Activated CD4-positive, alpha-beta T cell treated with anti-CD3 and anti-CD28 coated beads, Interleukin-2, amount 10 ng/mL, durations not matched to agents 7 days and 5 days (primary cell): Measurements from ENCODE around the gene FAM229B. TPM values are rescaled to one million over a fixed set of nuclear protein-coding genes. Genes with fewer than 3 reads are reported as not detected.
"Not testable (repeated sequence)": the region's sequence is repeated elsewhere in the genome, so short reads cannot be mapped to it uniquely, and the experiment has no call there.

ENCODE experiments used
- CTCF ChIA-PET: fragments of 350-600 bp; sonication (Branson Sonifier 250); formaldehyde crosslinking; loops from one replicate; lab custom pipeline; 2021; ENCODE audit warnings: antibody characterized with exemption; lab: Charles Lee
- POLR2A ChIA-PET: fragments of 350-600 bp; sonication (Branson Sonifier 250); formaldehyde crosslinking; loops from one replicate; lab custom pipeline; 2021; ENCODE audit warnings: antibody characterized with exemption; lab: Charles Lee
- DNase-seq: peaks from one replicate; pipeline ENCODE4 v3.0.0-alpha.2; 2020
- H3K27ac Mint-ChIP-seq: one replicate; pipeline ENCODE4 v1.8.0; 2021; ENCODE audit warnings: mild to moderate bottlenecking, moderate library complexity, mixed read lengths
- H3K27me3 Mint-ChIP-seq: one replicate; pipeline ENCODE4 v1.8.0; 2021; ENCODE audit warnings: mixed read lengths
- H3K36me3 Mint-ChIP-seq: one replicate; pipeline ENCODE4 v1.8.0; 2021; ENCODE audit warnings: low read depth, mixed read lengths
- H3K4me1 Mint-ChIP-seq: one replicate; pipeline ENCODE4 v1.8.0; 2021; ENCODE audit warnings: mixed read lengths
- H3K4me3 Mint-ChIP-seq: one replicate; pipeline ENCODE4 v1.8.0; 2021; ENCODE audit warnings: mild to moderate bottlenecking, moderate library complexity, mixed read lengths
- H3K9me3 Mint-ChIP-seq: one replicate; pipeline ENCODE4 v1.8.0; 2021; ENCODE audit warnings: mixed read lengths
- total RNA-seq, 2 experiments: library from RNA; stranded (reverse); gene quantifications; one replicate each; pipeline ENCODE4 v1.2.3, GENCODE V29; 2021

Gene FAM229B
- total RNA-seq, 2 experiments from 2014 or later: 1.5 to 2.2 TPM

DNA sequence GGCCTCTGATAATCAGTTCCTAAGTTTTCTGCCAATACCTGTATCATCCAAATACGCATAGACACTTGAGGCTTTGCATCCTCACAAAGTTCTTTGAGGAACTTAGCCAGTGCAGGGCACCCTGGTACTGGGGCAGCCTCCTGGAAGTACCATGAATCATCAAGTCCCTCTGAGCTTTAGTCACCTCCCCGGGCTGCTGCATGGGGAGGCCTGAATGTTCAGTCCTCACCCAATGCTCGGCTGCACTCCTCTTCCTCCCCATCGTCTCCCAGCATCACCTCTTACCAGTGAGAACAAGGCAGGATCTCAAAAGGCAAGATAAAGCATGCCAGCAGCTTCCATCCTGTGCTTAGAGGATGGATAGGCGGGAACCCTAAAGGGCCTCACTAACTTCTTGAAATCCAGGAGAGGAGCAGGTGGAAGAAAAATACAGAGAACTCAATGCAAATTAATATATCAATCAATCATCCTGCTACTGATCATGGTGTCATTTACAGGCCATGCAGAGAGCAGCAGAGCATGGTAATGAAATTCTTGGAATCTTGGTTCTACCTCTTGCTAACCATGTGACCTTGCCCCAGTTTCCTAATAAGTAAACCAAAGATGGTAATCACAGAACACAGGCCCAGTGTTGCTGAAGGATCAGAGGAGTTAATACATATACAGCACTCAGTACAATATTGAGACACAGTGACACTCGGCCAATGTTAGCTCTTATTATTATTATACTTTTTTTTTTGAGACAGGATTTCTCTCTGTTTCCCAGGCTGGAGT, 38.2 kb upstream of the FAM229B start:
- Mint-ChIP-seq H3K36me3 (no peaks in the 10 kb centered on the region), H3K4me3 (no peak overlapping the region), H3K4me1 (peaks cover 2% of the 10 kb centered on the region), H3K27ac (no peak overlapping the region), H3K9me3 (no peaks in the 10 kb centered on the region), H3K27me3 (no peaks in the 10 kb centered on the region)
- CTCF ChIA-PET: interaction anchor here (1.2 to 1.7 kb wide), 2 partner anchors 39 to 41 kb away, joined by 4 to 5 read pairs; no protein-coding TSS in a partner anchor
- POLR2A ChIA-PET: no interaction called here
- no peak for DNase-seq

DNA sequence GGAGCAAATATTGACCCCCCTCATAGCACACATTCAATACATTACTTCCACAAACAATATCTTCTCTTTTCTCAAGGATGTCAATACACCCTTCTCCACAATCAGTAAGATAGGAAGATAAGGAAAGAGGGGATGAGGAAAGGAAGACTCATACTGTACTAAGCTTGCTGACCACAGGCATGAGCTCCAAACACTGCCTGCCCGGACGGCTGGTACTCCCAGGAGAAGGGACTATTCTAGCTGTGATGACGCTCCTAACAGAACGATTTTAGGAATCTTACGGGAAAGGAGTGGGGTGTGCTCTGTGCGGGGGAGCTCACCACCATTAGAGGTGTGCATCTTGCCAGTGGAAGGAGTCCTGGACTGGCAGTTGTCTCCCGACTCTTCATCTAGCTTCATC, 37.4 kb upstream of the FAM229B start:
- ChIA-PET POLR2A (no interaction called here), CTCF (interaction anchor here (0.9 to 1.7 kb wide), 3 partner anchors 14 to 42 kb away, joined by 4 to 5 read pairs (median 5); no protein-coding TSS in a partner anchor)
- Mint-ChIP-seq H3K9me3 (no peaks in the 10 kb centered on the region), H3K4me1 (peaks cover 2% of the 10 kb centered on the region), H3K36me3 (no peaks in the 10 kb centered on the region), H3K27ac (no peak overlapping the region), H3K4me3 (no peak overlapping the region), H3K27me3 (no peaks in the 10 kb centered on the region)
- no peak for DNase-seq

DNA sequence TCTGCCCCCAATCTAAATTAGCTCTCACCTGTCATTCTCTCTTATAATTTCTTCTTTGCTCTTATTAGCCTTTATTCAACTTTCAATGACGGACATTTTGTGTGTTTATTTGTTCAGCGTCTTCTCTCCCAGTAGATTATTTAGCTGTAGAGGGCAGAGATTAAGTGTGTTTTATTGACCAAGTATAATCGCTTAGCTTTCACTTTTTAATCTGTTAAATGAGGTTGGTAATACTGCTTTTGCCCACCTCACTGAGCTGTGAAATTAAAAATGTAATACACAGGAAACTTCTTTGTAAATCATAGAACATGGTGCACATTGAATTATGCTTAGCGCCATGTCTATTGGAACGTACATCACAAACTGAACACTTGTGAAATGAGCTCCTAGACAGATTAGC, 37.0 kb upstream of the FAM229B start:
- no peaks in the 10 kb centered on the region for H3K36me3 Mint-ChIP-seq
- no peak for DNase-seq
- no peaks in the 10 kb centered on the region for H3K9me3 Mint-ChIP-seq
- H3K27me3 Mint-ChIP-seq: no peaks in the 10 kb centered on the region
- ChIA-PET POLR2A (no interaction called here), CTCF (interaction anchor here (0.9 to 1.7 kb wide), 4 partner anchors 15 to 341 kb away, joined by 3 to 5 read pairs (median 4); no protein-coding TSS in a partner anchor)
- no peak overlapping the region for H3K4me3 Mint-ChIP-seq
- no peak overlapping the region for H3K27ac Mint-ChIP-seq
- peaks cover 2% of the 10 kb centered on the region for H3K4me1 Mint-ChIP-seq

DNA sequence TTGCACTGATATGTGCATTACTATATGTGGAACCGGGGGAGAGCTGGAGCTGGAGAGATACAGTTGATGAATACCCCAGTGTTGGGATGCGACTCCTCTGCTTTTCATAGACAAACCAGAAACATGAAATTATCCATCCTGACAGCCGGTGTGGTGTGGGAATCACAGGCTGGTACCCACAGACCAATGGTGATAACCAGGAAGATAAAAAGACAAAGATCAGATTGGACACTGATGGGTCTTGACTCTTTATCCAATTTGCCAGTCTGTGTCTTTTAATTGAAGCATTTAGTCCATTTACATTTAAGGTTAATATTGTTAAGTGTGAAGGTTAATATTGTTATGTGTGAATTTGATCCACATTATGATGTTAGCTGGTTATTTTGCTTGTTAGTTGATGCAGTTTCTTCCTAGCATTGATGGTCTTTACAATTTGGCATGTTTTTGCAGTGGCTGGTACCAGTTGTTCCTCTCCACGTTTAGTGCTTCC, 36.1 kb upstream of the FAM229B start:
- H3K4me1 Mint-ChIP-seq, H3K4me3 Mint-ChIP-seq, H3K9me3 Mint-ChIP-seq, H3K36me3 Mint-ChIP-seq, H3K27me3 Mint-ChIP-seq, H3K27ac Mint-ChIP-seq, POLR2A ChIA-PET, DNase-seq: not testable (repeated sequence)
- CTCF ChIA-PET: interaction anchor here (1.2 kb wide), 1 partner anchor 342 kb away, joined by 3 read pairs; no protein-coding TSS in a partner anchor

DNA sequence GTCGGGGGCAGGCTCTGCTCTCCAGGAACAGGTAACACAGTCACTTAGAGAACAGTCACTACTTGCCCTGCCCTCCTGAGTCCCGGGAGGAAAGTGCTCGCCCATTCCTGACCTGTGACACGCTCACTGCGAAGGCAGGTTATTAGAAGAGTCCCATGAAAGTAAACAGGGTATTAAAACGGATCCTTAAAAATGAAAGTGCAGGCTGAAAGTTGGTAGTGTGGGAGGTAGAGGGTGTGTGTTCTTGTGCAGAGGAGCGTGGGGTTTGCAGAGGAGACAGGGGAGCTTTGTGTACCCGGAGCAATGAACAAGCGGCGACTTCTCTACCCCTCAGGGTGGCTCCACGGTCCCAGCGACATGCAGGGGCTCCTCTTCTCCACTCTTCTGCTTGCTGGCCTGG, 33.4 kb upstream of the FAM229B start, which contains the start of gene CCN6:
CCN6 (plus strand) TSS at position 104 of the 400 bp plus-strand sequence; CDS start at position 358, 254 bp downstream.
- POLR2A ChIA-PET: no interaction called here
- no peak for DNase-seq

DNA sequence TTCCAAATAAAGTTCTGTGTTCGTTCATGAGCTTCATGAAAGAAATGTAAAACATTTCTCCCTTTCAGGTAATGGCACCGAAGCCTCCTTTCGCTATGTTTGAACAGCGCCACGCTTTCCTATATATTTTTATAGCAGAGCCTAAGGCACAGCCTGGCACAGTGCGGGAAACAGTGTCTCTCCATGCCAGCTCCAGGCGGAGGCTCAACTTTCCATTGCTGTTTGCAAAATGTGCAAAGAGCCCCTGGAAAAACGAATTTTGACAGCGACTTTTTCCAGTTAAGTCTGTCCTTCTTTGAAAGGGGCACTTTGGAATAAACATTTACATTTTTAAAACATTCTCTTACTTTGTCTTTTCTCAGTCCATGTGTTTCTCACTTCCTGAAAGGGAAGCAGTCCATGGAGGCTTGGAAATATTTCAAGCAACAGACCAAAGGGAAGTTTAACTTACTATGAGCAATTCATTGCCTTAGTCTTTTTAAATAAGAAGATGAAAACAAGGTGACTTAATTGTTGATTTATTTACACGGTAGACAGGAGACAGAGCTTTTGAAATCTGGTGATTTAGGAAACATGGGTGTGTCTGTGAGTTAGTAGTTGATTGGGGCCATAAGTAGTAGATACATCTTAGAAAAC, 32.7 kb upstream of the FAM229B start:
- no peaks in the 10 kb centered on the region for H3K27me3 Mint-ChIP-seq
- POLR2A ChIA-PET: interaction anchor here (0.6 kb wide), 1 partner anchor 412 kb away, joined by 6 read pairs; no protein-coding TSS in a partner anchor
- no peaks in the 10 kb centered on the region for H3K4me1 Mint-ChIP-seq
- DNase-seq: no peak
- no peak overlapping the region for H3K4me3 Mint-ChIP-seq
- no peak overlapping the region for H3K27ac Mint-ChIP-seq
- no peaks in the 10 kb centered on the region for H3K9me3 Mint-ChIP-seq
- H3K36me3 Mint-ChIP-seq: no peaks in the 10 kb centered on the region
- CTCF ChIA-PET: interaction anchor here (0.5 to 1.2 kb wide), 6 partner anchors 10 to 704 kb away, joined by 3 to 6 read pairs (median 3); no protein-coding TSS in a partner anchor

More for the DNA sequence above, 33.4 kb upstream of the FAM229B start, which contains the start of gene CCN6:
- H3K9me3 Mint-ChIP-seq: no peaks in the 10 kb centered on the region
- CTCF ChIA-PET: interaction anchor here (0.6 to 1.2 kb wide), 3 partner anchors 11 to 704 kb away, joined by 3 read pairs; no protein-coding TSS in a partner anchor
- H3K4me3 Mint-ChIP-seq: no peak within 1 kb of the TSS
- H3K36me3 Mint-ChIP-seq: no peaks in the 10 kb centered on the region
- no peaks in the 10 kb centered on the region for H3K27me3 Mint-ChIP-seq
- peaks cover 2% of the 10 kb centered on the region for H3K4me1 Mint-ChIP-seq
- H3K27ac Mint-ChIP-seq: no peak within 1 kb of the TSS

DNA sequence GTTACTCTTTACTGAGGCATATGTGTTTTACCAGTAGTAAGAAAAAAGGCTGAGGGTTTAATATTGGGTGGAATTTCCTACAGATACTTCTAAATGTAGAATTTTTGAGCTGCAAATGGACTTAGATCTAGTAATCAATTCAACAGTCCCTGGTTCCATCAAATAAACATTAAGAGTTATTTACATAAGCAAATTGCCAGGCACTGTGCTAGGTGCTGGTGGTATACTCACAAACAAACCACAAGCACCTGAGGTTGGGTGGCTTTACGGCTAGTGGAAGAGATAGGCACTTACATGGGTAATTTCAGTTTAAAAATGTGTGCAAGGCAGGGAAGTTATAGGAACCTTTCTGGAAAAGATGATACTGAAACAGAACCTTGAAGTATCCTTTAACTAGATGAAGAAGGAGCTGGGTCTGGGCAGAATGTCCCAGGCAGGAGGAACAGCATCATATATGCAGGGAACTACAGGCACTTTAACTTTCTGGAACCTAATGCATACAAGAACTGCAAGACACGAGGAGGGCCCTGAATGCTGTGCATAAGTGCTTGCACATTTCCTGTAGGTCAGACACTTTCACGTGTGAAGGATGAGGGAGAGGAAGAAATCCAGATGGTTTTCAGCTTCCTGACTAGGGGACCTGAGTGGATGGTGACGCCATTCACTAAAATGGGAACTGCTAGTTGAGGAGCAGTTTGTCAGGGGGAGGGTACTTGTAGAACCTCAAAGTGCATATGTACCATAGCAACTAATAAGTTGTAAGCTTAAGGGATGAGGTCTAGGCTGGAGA, 29.0 kb upstream of the FAM229B start:
- Mint-ChIP-seq H3K27me3 (no peaks in the 10 kb centered on the region), H3K9me3 (no peaks in the 10 kb centered on the region), H3K4me3 (no peak overlapping the region), H3K36me3 (no peaks in the 10 kb centered on the region), H3K27ac (no peak overlapping the region), H3K4me1 (no peaks in the 10 kb centered on the region)
- ChIA-PET CTCF (interaction anchor here (0.6 to 1.8 kb wide), 4 partner anchors 10 to 799 kb away, joined by 4 to 8 read pairs (median 4); a partner anchor contains a TSS), POLR2A (no interaction called here)
- no peak for DNase-seq

DNA sequence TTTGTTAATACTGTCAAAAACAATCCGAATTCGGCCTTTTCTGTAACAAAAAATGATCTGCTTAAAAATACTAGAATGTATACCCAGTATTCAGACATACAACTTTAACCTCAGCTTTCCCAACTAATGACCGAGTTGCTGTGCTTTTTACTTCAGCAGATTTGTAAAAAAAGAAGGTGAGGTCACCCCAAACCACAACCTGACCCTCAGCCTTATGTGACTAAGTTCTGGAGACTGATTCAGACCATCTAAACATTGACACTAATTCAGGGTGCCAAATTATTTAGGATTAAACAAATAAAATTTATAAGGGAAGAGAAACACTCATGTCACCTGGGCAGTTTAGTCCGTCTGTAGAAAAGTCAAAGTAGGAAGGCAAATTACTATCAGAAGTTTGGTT, 25.8 kb upstream of the FAM229B start:
- Mint-ChIP-seq H3K4me3 (no peak overlapping the region), H3K36me3 (no peaks in the 10 kb centered on the region), H3K9me3 (no peaks in the 10 kb centered on the region), H3K27ac (no peak overlapping the region), H3K27me3 (no peaks in the 10 kb centered on the region), H3K4me1 (no peaks in the 10 kb centered on the region)
- POLR2A ChIA-PET: interaction anchor here (0.6 kb wide), 2 partner anchors 665 to 772 kb away, joined by 3 read pairs; no protein-coding TSS in a partner anchor
- DNase-seq: no peak
- CTCF ChIA-PET: interaction anchor here (0.8 kb wide), 2 partner anchors 18 to 34 kb away, joined by 3 read pairs; no protein-coding TSS in a partner anchor

DNA sequence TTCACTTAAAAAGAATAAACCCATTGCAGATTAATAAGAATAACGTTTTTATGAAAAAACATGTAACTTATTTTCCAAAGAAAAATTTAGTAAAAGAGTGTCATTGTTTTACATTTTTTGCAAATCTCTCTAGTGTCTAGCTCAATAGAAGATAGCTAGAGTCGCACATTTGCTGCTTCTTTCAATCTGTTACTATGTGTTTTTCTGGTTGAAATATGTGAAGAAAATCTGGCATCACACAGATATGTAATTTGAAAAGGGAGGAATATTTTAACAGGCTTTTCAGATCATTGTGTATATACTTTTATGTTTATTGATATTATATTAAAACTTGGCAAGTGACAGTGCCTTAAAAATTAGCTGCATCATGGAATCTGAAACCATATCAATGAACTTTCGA, 24.4 kb upstream of the FAM229B start:
- H3K27ac Mint-ChIP-seq: no peak overlapping the region
- H3K4me3 Mint-ChIP-seq: no peak overlapping the region
- no peaks in the 10 kb centered on the region for H3K36me3 Mint-ChIP-seq
- ChIA-PET CTCF (interaction anchor here (1.1 to 1.4 kb wide), 2 partner anchors 10 to 17 kb away, joined by 3 read pairs; no protein-coding TSS in a partner anchor), POLR2A (no interaction called here)
- H3K9me3 Mint-ChIP-seq: no peaks in the 10 kb centered on the region
- no peak for DNase-seq
- no peaks in the 10 kb centered on the region for H3K27me3 Mint-ChIP-seq
- no peaks in the 10 kb centered on the region for H3K4me1 Mint-ChIP-seq

DNA sequence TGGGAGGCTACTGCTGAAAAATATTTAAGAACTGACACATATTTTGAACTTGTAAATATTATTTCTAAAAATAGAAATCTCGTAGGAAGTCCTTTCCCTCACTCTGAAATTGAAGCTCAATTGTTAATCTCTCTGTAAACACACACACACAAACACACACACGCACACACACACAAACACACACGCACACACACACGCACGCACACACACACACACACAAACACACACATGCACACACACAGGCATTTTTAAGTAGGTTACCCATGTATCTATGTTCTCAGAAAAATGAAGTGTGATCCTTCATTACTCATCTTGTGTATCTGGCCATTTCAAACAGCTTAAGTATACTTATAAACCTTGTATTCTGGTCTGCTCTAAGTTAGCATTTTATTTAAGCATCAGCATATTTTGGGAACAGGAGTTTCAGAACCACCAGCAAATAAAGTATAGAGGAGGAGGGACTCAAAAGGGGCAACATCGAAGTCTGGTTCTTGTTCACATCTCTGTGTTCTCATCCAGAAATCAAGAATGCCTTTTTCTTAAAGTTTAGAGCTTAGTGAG, 21.9 kb upstream of the FAM229B start:
- H3K4me3 Mint-ChIP-seq: no peak overlapping the region
- POLR2A ChIA-PET: no interaction called here
- DNase-seq: no peak
- CTCF ChIA-PET: interaction anchor here (0.7 to 1.5 kb wide), 3 partner anchors 8 to 56 kb away, joined by 3 to 5 read pairs (median 3); partner anchors contain the start of gene CCN6
- no peaks in the 10 kb centered on the region for H3K4me1 Mint-ChIP-seq
- no peak overlapping the region for H3K27ac Mint-ChIP-seq
- no peaks in the 10 kb centered on the region for H3K27me3 Mint-ChIP-seq
- no peaks in the 10 kb centered on the region for H3K36me3 Mint-ChIP-seq
- H3K9me3 Mint-ChIP-seq: no peaks in the 10 kb centered on the region

DNA sequence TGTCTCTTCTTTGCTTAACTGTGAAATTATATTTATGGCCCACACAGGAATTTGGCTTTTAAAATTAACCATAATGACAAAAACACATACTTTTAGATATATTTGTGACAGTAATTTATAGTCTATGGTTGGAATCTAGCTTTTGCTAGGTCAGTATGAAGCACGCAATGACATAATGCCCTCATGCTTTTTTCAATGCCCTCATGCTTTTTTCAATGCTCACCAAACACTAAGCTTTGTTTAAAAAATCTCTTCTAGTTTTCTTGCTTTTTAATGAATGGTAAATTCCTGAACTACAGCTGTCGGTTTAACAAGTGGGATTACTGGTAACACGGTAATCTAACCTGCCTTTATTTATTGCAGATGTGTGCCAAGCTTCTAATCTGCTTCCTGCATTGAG, 20.8 kb upstream of the FAM229B start:
- no peak overlapping the region for H3K4me3 Mint-ChIP-seq
- ChIA-PET POLR2A (no interaction called here), CTCF (no interaction called here)
- no peaks in the 10 kb centered on the region for H3K4me1 Mint-ChIP-seq
- DNase-seq: no peak
- H3K27ac Mint-ChIP-seq: no peak overlapping the region
- H3K36me3 Mint-ChIP-seq: peaks cover 1% of the 10 kb centered on the region
- H3K9me3 Mint-ChIP-seq: no peaks in the 10 kb centered on the region
- no peaks in the 10 kb centered on the region for H3K27me3 Mint-ChIP-seq

DNA sequence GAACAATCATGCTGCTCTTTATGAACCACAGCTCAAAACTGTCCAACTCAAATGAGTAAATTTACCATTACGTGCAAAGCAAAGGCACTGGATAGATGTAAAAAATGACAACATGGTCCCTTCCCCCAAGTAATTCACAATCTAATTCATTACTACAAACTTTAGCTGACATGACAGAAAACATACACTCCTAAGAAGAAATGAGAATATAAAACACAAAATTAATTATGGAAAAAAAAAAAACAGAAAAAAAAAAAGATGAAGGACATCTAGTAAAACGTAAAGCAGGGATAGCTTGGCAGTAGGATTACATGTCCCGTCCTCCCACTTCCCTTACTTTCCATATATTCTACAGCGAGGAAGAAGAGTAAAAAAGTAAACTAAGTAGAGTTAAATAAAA, 5.8 kb upstream of the FAM229B start:
- no peak overlapping the region for H3K27ac Mint-ChIP-seq
- H3K4me3 Mint-ChIP-seq: no peak overlapping the region
- no peaks in the 10 kb centered on the region for H3K27me3 Mint-ChIP-seq
- peaks cover 15% of the 10 kb centered on the region for H3K36me3 Mint-ChIP-seq
- POLR2A ChIA-PET: no interaction called here
- peaks cover 7% of the 10 kb centered on the region for H3K4me1 Mint-ChIP-seq
- H3K9me3 Mint-ChIP-seq: no peaks in the 10 kb centered on the region
- no peak for DNase-seq
- CTCF ChIA-PET: no interaction called here
